Transverse colon (tissue), 4 donors: ENCODE measurements around the gene CDHR3.

ENCODE experiments used
- POLR2AphosphoS5 ChIP-seq, 3 donors: sonication (generic); formaldehyde crosslinking; IDR thresholded peaks; one replicate each; pipeline ENCODE4 v1.6.1; 2016; ENCODE audit warnings: antibody characterized with exemption in 3 of 3
- TF ChIP-seq, protein P1 (sequence below), 5 experiments: fragments of 200-600 bp in 3 of 5; fragments of 450-650 bp in 2 of 5; sonication (generic) in 3 of 5; IDR thresholded peaks; 1 replicate in 2 of 5; 2 replicates in 3 of 5; pipeline ENCODE4 v1.5.1; 2016 to 2017; ENCODE audit warnings: antibody characterized with exemption in 5 of 5, inconsistent platforms in 3 of 5, mild to moderate bottlenecking in 2 of 5, moderate library complexity in 1 of 5

DNA sequence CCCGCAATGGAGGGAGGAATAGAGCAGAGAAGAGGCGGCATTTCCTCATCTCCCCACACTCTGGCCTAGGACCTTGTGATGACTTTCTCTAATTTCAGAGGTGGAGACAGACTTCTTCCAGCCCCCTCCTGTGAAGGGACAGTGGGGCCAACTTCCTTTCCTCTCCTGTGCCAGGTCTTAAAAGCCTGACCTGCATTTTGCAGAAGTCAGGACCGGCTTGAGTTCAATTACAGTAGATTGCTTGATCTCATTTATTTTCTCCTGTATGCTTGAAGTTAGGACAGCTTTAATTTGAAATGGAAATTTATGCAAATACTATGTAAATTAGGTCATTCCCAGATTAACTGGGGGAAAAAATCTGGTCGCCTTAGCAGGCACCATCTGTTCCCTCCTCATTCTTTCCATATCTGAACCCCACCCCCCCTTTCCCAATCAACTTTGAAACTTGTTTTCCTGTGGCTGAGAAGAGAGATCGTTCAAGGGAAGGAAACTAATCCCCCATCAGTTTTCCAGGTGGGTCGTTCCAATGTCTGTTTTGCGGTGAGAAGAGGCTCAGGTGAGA is 92.0 kb downstream of the CDHR3 start:
- TF ChIP-seq POLR2AphosphoS5 (IDR thresholded peaks at IDR 0.05): no peak
- TF ChIP-seq, protein P1, sequence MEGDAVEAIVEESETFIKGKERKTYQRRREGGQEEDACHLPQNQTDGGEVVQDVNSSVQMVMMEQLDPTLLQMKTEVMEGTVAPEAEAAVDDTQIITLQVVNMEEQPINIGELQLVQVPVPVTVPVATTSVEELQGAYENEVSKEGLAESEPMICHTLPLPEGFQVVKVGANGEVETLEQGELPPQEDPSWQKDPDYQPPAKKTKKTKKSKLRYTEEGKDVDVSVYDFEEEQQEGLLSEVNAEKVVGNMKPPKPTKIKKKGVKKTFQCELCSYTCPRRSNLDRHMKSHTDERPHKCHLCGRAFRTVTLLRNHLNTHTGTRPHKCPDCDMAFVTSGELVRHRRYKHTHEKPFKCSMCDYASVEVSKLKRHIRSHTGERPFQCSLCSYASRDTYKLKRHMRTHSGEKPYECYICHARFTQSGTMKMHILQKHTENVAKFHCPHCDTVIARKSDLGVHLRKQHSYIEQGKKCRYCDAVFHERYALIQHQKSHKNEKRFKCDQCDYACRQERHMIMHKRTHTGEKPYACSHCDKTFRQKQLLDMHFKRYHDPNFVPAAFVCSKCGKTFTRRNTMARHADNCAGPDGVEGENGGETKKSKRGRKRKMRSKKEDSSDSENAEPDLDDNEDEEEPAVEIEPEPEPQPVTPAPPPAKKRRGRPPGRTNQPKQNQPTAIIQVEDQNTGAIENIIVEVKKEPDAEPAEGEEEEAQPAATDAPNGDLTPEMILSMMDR (IDR thresholded peaks at IDR 0.05): no peak
